Activated CD4-positive, alpha-beta memory T cell treated with anti-CD3 and anti-CD28 coated beads, Interleukin-2, amount 10 ng/mL, durations not matched to agents 7 days and 5 days (primary cell): ENCODE data around the gene FNDC1. TPM values are rescaled to one million over a fixed set of nuclear protein-coding genes. Genes with fewer than 3 reads are reported as not detected.

ENCODE experiments used
- CTCF ChIA-PET: fragments of 350-600 bp; sonication (Branson Sonifier 250); formaldehyde crosslinking; loops from one replicate; lab custom pipeline; 2021; ENCODE audit warnings: antibody characterized with exemption, inconsistent platforms; lab: Charles Lee
- POLR2A ChIA-PET: fragments of 350-600 bp; sonication (Branson Sonifier 250); formaldehyde crosslinking; loops from one replicate; lab custom pipeline; 2021; ENCODE audit warnings: antibody characterized with exemption; lab: Charles Lee
- DNase-seq: peaks from one replicate; pipeline ENCODE4 v3.0.0-alpha.2; 2020
- H3K27ac Mint-ChIP-seq: one replicate; pipeline ENCODE4 v1.8.0; 2021; ENCODE audit warnings: mild to moderate bottlenecking, mixed read lengths
- H3K27me3 Mint-ChIP-seq: one replicate; pipeline ENCODE4 v1.8.0; 2021; ENCODE audit warnings: mixed read lengths
- H3K36me3 Mint-ChIP-seq: one replicate; pipeline ENCODE4 v1.8.0; 2021; ENCODE audit warnings: low read depth, mixed read lengths
- H3K4me1 Mint-ChIP-seq: one replicate; pipeline ENCODE4 v1.8.0; 2021; ENCODE audit warnings: mixed read lengths
- H3K4me3 Mint-ChIP-seq: one replicate; pipeline ENCODE4 v1.8.0; 2021; ENCODE audit warnings: mild to moderate bottlenecking, mixed read lengths
- H3K9me3 Mint-ChIP-seq: one replicate; pipeline ENCODE4 v1.8.0; 2021; ENCODE audit warnings: mixed read lengths
- total RNA-seq, 2 experiments: library from RNA; stranded (reverse); gene quantifications; one replicate each; pipeline ENCODE4 v1.2.3, GENCODE V29; 2021

Gene FNDC1
- total RNA-seq, 2 experiments from 2014 or later, result not detected

DNA sequence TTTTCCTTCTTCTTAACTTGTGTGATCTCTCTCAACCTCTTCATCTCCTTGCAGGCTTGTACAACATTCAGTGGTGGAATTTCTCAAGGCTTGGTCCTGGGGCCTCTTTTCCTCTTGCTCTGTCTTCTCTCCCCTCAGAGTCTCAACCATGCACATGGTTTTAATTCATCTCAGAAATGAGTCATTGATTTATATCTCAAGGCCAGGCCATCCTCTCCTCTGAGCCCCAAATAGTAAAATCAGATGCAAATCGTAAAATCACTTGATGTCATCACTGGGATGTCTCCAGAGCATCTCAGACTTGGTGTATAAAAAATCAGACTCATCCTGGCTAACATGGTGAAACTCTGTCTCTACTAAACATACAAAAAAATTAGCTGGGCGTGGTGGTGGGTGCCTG lies 85.0 kb downstream of the FNDC1 start:
- POLR2A ChIA-PET, result no interaction called here
- Mint-ChIP-seq H3K4me3 (no peak overlapping the region), H3K36me3 (no peaks in the 10 kb centered on the region), H3K27me3 (peaks cover 10% of the 10 kb centered on the region), H3K27ac (no peak overlapping the region), H3K9me3 (no peaks in the 10 kb centered on the region), H3K4me1 (no peaks in the 10 kb centered on the region)
- DNase-seq, result no peak
- CTCF ChIA-PET, result interaction anchor here (0.7 to 0.9 kb wide), 3 partner anchors 234 to 401 kb away, joined by 3 read pairs; no protein-coding TSS in a partner anchor

DNA sequence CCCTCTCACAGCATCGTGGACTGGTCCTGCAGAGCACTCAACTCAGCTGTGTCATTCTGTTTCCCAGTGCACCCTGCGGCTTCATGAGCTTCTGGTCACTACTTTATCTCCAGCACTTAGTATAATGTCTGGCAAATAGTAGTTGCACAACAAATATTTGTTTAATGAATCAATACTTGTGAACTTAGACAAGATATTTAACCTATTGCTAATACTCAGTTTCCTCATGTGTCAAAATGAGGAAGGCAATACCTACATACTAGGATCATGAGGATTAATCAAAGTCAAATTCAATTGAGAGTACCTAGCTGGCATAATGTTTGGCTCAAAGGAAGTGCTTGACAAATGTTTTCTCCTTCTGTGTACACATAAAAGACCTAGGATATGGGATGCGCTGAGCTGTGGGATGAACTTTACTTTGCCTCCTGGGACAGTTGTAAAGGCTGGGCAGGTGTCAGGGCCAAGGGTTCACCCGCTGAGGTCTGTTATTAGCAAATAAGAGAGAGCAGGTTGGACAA lies 86.3 kb downstream of the FNDC1 start:
- H3K36me3 Mint-ChIP-seq, result no peaks in the 10 kb centered on the region
- H3K27me3 Mint-ChIP-seq, result peaks cover 13% of the 10 kb centered on the region
- H3K27ac Mint-ChIP-seq, result no peak overlapping the region
- no peaks in the 10 kb centered on the region for H3K9me3 Mint-ChIP-seq
- H3K4me1 Mint-ChIP-seq, result no peaks in the 10 kb centered on the region
- no peak for DNase-seq
- CTCF ChIA-PET, result no interaction called here
- no peak overlapping the region for H3K4me3 Mint-ChIP-seq
- POLR2A ChIA-PET, result no interaction called here

DNA sequence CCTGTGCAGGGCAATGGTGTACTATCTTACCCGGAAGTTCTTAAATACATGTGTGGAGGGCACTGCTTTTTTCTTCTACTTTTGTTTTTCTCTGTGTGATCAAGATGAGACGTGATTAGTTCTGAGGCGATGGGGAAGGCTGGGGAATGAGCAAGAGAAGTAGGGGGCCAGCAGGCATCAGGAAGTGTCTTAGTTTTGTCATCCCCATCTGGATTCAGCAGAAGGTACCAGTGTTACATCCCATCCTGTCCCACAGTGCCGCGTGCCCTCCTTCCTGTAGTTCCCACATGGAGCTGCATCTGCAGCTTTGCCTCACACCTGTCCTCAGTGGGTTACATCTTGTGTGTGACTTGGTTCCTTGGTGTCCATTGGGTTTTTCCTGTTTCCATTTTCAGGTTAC lies 86.9 kb downstream of the FNDC1 start:
- POLR2A ChIA-PET, result no interaction called here
- H3K9me3 Mint-ChIP-seq, result no peaks in the 10 kb centered on the region

DNA sequence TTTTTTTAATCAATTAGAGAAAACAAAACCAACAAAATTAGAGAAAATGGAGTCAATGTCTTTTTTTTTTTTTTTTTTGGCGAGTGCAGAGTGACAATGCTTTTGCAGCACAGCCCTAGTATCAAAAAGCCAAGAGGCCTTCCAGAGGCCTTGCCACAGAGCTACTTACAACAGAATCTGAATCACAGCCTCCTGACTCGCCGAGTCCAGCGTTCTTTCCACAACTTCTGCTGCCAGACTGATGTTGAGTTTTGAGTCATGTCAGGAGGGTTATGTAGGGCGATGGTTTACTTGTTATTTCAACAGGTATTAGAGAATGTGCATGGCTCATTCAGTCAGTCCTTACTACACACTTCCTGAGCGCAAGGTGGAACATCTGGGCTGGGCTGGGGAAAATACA lies 88.6 kb downstream of the FNDC1 start:
- no peak for DNase-seq
- POLR2A ChIA-PET, result no interaction called here
- no peak overlapping the region for H3K4me3 Mint-ChIP-seq

More for the DNA sequence above, 86.9 kb downstream of the FNDC1 start:
- CTCF ChIA-PET, result no interaction called here
- H3K4me1 Mint-ChIP-seq, result no peaks in the 10 kb centered on the region
- no peak for DNase-seq
- no peaks in the 10 kb centered on the region for H3K36me3 Mint-ChIP-seq
- H3K4me3 Mint-ChIP-seq, result no peak overlapping the region
- peaks cover 13% of the 10 kb centered on the region for H3K27me3 Mint-ChIP-seq
- no peak overlapping the region for H3K27ac Mint-ChIP-seq

DNA sequence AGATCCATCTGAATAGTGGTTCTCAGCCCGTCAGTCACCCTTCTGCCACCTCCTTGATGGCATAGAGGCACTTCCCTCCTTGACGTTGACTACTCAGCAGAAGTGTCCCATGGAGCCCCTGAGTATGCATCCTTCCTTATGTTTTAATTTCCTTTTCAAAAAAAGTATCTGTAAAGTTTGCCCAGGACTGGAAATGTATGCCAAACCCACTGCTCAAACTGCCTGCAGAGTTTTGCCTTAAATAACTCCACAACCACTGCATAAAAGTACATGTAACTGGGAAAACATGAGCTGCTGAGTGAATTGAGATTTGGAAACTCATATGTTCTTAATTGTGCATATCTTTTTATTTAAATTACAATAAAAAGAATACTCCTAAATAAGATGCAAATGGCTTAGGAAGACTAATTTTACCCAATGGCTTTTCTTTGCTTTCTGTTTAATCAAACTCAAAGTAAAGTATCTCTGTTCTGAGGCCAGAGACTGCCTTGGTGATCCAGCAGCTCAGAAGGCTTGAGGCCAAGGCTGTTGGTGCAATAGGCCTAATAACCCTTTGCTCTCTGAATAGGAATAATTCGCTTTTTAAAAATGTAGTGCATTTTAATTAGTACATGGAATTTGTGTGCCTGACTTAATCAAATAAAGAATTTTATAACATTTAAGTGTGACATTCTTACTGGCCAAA lies 90.4 kb downstream of the FNDC1 start:
- Mint-ChIP-seq H3K4me3 (no peak overlapping the region), H3K36me3 (no peaks in the 10 kb centered on the region), H3K27me3 (peaks cover 10% of the 10 kb centered on the region), H3K4me1 (no peaks in the 10 kb centered on the region), H3K27ac (no peak overlapping the region), H3K9me3 (no peaks in the 10 kb centered on the region)
- no peak for DNase-seq
- CTCF ChIA-PET, result no interaction called here
- POLR2A ChIA-PET, result no interaction called here

More for the DNA sequence above, 88.6 kb downstream of the FNDC1 start:
- Mint-ChIP-seq H3K9me3 (no peaks in the 10 kb centered on the region), H3K36me3 (no peaks in the 10 kb centered on the region), H3K27ac (no peak overlapping the region), H3K27me3 (peaks cover 13% of the 10 kb centered on the region), H3K4me1 (no peaks in the 10 kb centered on the region)
- CTCF ChIA-PET, result interaction anchor here (0.7 to 1.5 kb wide), 2 partner anchors 8 to 397 kb away, joined by 3 read pairs; no protein-coding TSS in a partner anchor

DNA sequence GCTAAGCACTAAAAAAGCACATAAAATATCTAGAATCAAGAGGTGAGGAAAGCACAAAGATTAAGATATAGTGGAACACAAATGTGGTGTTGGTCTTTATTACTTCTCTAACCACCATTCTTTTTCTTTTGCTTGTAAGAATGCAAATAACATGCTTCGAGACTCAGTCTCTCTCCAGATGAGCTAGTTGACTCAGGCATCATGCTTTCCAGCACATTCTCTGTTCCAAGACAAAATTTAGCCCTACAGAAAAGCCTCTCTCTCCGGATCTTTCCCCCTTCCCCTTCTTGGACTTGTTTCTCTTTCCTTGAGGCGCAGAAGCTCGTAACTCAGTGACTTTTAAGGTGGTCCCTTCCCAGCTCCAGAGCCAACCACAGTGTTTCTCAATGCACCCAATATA lies 91.0 kb downstream of the FNDC1 start:
- H3K27me3 Mint-ChIP-seq, result peaks cover 8% of the 10 kb centered on the region
- ChIA-PET POLR2A (no interaction called here), CTCF (no interaction called here)
- no peak overlapping the region for H3K27ac Mint-ChIP-seq
- H3K4me3 Mint-ChIP-seq, result no peak overlapping the region
- no peaks in the 10 kb centered on the region for H3K36me3 Mint-ChIP-seq
- H3K9me3 Mint-ChIP-seq, result no peaks in the 10 kb centered on the region
- DNase-seq, result no peak
- no peaks in the 10 kb centered on the region for H3K4me1 Mint-ChIP-seq

DNA sequence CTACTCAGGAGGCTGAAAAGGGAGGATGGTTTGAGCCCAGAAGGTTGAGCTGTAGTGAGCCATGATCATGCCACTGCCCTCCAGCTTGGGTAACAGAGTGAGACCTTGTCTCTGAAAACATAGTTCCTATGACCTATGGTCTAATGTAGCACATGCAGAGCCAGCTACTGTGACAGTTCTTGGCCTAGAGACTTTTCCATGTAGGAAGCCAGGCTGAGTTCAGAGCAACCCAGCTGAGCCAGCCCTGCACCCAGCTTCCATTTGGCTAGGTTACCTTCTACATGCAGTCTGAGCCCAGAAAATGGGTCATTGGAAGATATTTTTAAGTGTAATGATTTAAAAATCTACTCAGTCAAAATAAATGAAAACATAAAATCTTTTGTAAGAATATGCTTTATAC lies 92.8 kb downstream of the FNDC1 start:
- H3K27me3 Mint-ChIP-seq, result peaks cover 8% of the 10 kb centered on the region
- no peaks in the 10 kb centered on the region for H3K4me1 Mint-ChIP-seq
- no peak overlapping the region for H3K4me3 Mint-ChIP-seq
- POLR2A ChIA-PET, result no interaction called here
- no peaks in the 10 kb centered on the region for H3K9me3 Mint-ChIP-seq
- DNase-seq, result no peak
- no peak overlapping the region for H3K27ac Mint-ChIP-seq
- no peaks in the 10 kb centered on the region for H3K36me3 Mint-ChIP-seq
- CTCF ChIA-PET, result interaction anchor here (1.9 kb wide), 1 partner anchor 10 kb away, joined by 12 read pairs; no protein-coding TSS in a partner anchor

DNA sequence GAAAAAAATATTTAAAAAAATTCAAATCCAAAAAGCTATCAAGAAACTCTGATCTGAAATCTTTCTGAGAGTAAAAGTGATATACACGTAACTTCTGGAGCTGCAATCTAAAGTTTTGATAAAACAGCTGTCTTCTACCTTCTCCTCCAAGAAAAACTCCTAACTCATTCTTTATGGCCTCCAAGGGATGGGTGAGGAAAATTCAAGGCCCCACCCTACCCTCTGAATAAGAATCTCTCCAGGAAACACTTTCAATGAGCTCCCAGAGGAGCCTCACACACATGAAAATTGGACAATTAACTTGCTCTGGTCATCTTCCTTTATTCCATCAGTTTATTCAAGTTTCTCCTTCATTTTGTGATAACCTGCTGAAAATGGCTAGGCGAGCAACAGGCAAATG lies 93.4 kb downstream of the FNDC1 start:
- H3K9me3 Mint-ChIP-seq, result no peaks in the 10 kb centered on the region
- CTCF ChIA-PET, result interaction anchor here (1.9 kb wide), 1 partner anchor 10 kb away, joined by 12 read pairs; no protein-coding TSS in a partner anchor
- POLR2A ChIA-PET, result no interaction called here

DNA sequence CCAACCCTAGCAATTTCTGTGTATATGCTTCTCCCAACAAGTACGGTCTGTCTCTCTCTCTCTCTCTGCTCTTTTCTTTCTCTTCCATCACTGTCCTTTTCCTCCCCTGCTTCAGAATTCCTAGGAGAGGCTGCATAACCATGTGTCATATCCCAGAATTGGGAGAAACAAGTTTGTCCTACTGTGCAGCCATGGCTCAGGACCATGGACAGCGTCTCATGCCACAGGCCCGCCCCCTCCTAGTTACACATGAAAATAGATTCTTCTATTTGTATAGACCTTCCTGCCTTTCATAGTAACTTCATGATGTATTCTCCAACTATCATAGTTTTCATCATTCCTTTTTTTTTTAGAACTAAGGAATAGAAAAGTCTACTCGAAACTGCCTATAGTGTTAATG lies 98.0 kb downstream of the FNDC1 start:
- Mint-ChIP-seq H3K27me3 (peaks cover 2% of the 10 kb centered on the region), H3K9me3 (no peaks in the 10 kb centered on the region), H3K27ac (no peak overlapping the region), H3K4me3 (no peak overlapping the region), H3K4me1 (no peaks in the 10 kb centered on the region), H3K36me3 (no peaks in the 10 kb centered on the region)
- ChIA-PET CTCF (no interaction called here), POLR2A (no interaction called here)
- peak; percentile 30 for DNase-seq

More for the DNA sequence above, 93.4 kb downstream of the FNDC1 start:
- H3K36me3 Mint-ChIP-seq, result no peaks in the 10 kb centered on the region
- peaks cover 9% of the 10 kb centered on the region for H3K27me3 Mint-ChIP-seq
- no peak overlapping the region for H3K27ac Mint-ChIP-seq
- H3K4me3 Mint-ChIP-seq, result no peak overlapping the region
- no peak for DNase-seq
- H3K4me1 Mint-ChIP-seq, result no peaks in the 10 kb centered on the region

DNA sequence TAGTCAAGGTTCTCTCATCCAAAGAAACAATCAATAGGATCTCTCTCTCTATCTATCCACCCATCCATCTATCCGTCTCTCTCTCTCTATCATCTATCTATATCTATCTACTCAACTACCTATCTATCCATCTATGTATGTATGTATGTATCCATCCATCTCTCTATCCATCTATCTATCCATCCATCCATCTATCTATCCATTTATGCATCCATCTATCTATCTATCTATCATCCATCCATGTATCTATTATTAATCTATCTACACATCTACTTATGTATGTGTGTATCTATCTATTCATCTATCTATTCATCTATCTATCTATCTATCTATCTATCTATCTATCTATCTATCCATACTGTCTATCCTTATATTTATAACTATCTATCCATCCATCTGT lies 99.3 kb downstream of the FNDC1 start:
- H3K27me3 Mint-ChIP-seq, result peaks cover 2% of the 10 kb centered on the region
- ChIA-PET POLR2A (no interaction called here), CTCF (no interaction called here)
- no peaks in the 10 kb centered on the region for H3K9me3 Mint-ChIP-seq
- DNase-seq, result no peak
- H3K27ac Mint-ChIP-seq, result no peak overlapping the region
- H3K4me3 Mint-ChIP-seq, result no peak overlapping the region
- no peaks in the 10 kb centered on the region for H3K4me1 Mint-ChIP-seq
- H3K36me3 Mint-ChIP-seq, result no peaks in the 10 kb centered on the region

DNA sequence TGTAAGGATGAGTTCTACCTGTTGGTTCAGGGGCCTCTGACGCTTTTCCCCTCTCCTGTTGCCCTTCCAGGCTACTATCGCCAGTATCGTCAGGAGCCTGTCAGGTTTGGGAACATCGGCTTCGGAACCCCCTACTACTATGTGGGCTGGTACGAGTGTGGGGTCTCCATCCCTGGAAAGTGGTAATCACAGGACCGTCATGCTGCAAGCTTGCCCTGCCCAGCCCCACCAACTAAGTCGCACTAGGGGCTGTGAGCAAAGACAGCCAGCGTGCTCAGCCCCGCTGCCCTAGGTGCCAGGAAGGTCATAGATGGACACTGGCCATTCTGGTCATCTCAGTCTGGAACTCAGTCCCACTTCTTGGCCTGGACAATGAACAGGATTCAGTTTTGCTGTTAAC lies 102.1 kb downstream of the FNDC1 start:
- CTCF ChIA-PET, result no interaction called here
- no peaks in the 10 kb centered on the region for H3K4me1 Mint-ChIP-seq
- no peak overlapping the region for H3K4me3 Mint-ChIP-seq
- H3K9me3 Mint-ChIP-seq, result no peaks in the 10 kb centered on the region
- H3K27ac Mint-ChIP-seq, result no peak overlapping the region
- peaks cover 2% of the 10 kb centered on the region for H3K27me3 Mint-ChIP-seq
- DNase-seq, result no peak
- POLR2A ChIA-PET, result no interaction called here
- no peaks in the 10 kb centered on the region for H3K36me3 Mint-ChIP-seq

DNA sequence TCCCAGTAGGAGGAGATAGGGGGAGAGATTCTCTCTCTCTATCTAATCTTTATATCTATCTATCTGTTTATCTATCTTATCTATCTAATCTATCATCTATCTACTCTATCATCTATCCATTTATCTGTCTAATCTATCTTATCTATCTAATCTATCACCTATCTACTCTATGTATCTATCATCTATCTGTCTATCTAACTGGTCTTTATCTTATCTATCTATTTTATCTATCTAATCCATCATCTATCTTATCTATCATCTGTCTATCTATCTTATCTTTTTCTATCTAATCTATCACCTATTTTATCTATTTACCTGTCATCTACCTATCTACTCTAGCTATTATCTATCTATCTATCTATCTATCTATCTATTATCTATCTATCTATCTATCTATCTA lies 109.4 kb downstream of the FNDC1 start:
- H3K27me3 Mint-ChIP-seq, result no peaks in the 10 kb centered on the region
- POLR2A ChIA-PET, result no interaction called here
- H3K4me3 Mint-ChIP-seq, result no peak overlapping the region
- no peak for DNase-seq
- CTCF ChIA-PET, result no interaction called here
- H3K4me1 Mint-ChIP-seq, result no peaks in the 10 kb centered on the region
- H3K36me3 Mint-ChIP-seq, result no peaks in the 10 kb centered on the region
- H3K9me3 Mint-ChIP-seq, result no peaks in the 10 kb centered on the region
- no peak overlapping the region for H3K27ac Mint-ChIP-seq

DNA sequence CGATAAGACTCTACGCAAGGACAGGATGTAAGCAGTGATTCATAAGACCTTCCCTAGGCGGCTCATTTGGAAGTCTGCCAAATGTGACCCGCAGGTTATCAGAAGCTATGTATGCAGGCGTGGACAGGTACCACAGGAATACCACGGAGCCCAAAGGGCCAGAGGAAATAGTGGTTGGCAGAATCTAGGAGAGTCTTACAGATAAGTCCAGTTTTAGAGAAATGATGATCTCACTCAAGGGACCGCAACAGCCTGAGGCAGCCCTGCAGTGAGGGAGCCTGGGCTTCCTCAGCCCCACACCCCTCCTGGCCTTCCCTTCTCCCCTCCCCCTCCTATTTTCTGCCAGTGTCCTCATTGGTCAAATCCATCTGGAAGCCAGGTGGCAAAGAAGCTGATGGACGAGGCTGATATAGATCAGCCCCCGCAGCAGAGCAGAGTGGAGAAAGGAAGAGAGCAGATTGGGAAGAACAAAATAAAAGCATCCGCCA lies 110.6 kb downstream of the FNDC1 start:
- no peaks in the 10 kb centered on the region for H3K36me3 Mint-ChIP-seq
- ChIA-PET POLR2A (no interaction called here), CTCF (no interaction called here)
- no peaks in the 10 kb centered on the region for H3K9me3 Mint-ChIP-seq
- H3K4me1 Mint-ChIP-seq, result no peaks in the 10 kb centered on the region
- DNase-seq, result no peak
- H3K27ac Mint-ChIP-seq, result no peak overlapping the region
- no peaks in the 10 kb centered on the region for H3K27me3 Mint-ChIP-seq
- no peak overlapping the region for H3K4me3 Mint-ChIP-seq

DNA sequence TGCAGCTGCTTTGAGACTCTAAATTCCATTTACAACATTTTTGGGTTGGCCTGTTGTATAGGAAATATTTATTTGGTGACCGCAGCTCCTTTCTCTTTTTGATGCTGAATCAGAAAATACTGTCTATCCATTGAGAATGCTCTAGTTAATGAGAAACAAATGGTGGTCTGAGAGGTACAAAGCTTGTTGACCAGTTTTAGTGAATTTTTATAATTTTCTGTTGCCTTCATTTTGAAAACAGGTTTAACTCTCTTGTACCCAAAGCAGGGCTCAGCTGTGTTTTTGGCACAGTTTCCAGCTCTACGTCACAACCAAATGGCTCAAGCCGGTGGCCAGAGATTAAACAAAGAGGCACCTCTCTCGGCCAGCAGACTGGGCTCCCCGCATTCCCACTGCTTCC lies 113.2 kb downstream of the FNDC1 start:
- POLR2A ChIA-PET, result no interaction called here
- Mint-ChIP-seq H3K27ac (no peak overlapping the region), H3K36me3 (no peaks in the 10 kb centered on the region), H3K4me3 (no peak overlapping the region), H3K4me1 (no peaks in the 10 kb centered on the region), H3K9me3 (no peaks in the 10 kb centered on the region), H3K27me3 (peaks cover 13% of the 10 kb centered on the region)
- CTCF ChIA-PET, result no interaction called here
- no peak for DNase-seq
